Medulla oblongata (tissue), 1 donor: ENCODE data around the gene AEN.

ENCODE experiments used
- DNase-seq: peaks from one replicate; pipeline ENCODE4 v3.0.0-alpha.2; 2015; ENCODE audit errors: extremely low spot score

Gene AEN

DNA sequence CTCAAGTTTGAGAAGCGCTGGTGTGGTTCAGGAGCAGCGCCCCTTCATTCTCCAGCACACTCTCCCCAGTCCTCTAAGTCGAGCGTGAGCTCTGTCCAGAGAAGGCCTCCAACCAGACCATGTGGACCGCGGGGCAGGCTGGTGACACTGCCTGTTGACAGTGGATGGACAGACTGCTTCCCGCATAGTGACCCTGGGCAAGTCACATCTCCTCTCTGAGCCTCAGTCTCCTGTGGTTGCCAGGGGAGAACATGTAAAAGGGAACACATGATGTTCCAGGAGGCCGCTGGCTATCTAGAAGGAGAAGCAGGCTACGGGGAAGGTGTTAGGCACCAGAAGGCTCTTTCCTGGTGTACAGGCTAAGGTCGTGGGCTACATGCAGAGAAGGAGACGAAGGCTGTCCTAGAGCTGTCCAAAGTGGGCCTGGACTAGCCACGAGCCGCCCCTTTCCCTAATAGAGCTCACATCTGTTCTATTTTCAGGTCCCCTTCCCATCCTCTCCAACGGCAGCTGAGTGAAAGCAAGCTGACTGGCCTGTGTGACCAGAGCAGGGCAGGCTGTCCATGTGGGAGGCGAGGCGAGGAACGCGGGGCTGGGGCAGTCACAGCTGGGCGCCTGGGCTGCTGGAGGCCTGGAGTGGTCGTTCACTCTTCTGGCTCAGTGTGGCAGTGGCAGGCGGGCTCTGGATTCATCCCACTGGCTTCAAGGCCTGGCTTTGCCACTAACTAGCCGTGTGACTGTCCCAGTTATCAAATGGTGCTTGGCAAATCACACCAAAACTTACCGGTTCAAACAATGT lies 28.8 kb downstream of the AEN start:
- DNase-seq: no peak

- no peak for DNase-seq
Observed at GRCh38 chr15:88650556-88650955, 29.4 kb downstream of the AEN start.

- no peak for DNase-seq
Observed at GRCh38 chr15:88651136-88651732, 30.1 kb downstream of the AEN start.

DNA sequence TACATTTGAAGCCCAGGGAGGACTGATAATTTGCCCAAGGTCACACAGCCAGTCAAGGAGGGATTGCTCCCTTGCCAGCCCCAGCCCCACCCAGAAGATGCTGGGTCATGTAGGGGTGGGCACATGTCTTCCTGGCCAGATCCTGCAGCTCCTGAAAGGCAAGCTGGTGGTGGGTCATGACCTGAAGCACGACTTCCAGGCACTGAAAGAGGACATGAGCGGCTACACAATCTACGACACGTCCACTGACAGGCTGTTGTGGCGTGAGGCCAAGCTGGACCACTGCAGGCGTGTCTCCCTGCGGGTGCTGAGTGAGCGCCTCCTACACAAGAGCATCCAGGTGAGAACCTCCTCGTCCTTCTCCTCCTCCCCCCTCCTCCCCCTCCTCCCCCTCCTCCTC lies 30.8 kb downstream of the AEN start:
- no peak for DNase-seq

DNA sequence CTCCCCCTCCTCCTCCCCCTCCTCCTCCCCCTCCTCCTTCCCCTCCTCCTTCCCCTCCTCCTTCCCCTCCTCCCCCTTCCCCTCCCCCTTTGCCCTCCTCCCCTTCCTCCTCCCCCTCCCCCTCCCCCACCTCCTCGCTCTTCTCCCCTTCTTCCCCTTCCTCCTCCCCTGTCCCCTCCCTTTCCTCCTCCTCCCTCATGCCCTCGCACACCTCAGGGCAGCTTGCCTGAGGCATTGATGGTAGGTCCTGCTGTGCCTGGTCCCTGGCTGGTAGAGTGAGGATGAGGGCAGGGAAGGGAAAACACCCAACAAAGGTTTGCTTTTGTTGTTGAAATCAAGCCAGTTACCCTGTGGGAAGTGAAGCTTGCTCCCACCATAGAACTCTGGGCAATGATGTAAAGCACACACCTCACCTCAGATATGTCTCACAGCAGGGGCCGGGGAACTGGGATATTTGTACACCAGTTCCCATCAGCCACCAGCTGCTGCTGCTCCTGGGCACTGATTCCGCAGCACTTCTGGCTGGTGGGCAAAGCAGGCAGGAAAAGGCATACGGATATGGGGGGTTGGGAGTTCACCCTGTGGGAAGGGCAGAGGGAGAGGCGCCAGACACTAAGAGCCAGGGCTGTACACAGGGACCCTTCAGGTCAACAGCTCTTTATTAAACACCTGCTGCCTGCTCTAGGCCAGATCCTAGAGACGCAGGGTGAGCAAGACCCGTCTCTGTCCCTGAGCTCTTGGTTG lies 31.5 kb downstream of the AEN start:
- no peak for DNase-seq

GRCh38 chr15:88653200-88654064 lies 32.3 kb downstream of the AEN start:
- no peak for DNase-seq

GRCh38 chr15:88654430-88655102 lies 33.4 kb downstream of the AEN start:
- no peak for DNase-seq

- no peak for DNase-seq
Observed at GRCh38 chr15:88655103-88655553, 34.0 kb downstream of the AEN start.

GRCh38 chr15:88655800-88656488 lies 34.8 kb downstream of the AEN start:
- DNase-seq: no peak

DNA sequence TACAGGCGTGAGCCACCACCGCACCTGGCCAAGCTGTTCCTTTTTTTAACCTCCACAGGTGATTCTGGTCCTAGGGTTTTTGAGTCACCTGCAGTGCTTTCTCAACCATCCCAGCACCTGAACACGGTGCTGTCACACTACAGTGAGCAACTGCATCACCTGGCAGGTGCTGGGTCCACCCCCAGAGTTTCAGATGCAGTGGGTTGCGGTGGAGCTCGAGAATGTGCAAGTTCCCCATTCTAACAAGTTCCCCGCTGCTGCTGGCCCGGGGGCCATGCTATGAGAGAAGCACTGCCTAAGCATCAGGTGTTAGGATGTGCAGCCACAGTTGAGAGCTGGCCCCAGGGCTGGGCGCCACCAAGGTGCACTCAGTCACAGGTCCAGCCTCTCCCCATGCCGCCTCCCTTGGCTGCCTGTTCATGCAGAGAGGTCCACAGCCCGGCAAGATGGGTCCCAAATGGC lies 35.7 kb downstream of the AEN start:
- no peak for DNase-seq

GRCh38 chr15:88657326-88658069 lies 36.4 kb downstream of the AEN start:
- DNase-seq: peak; percentile 62

DNA sequence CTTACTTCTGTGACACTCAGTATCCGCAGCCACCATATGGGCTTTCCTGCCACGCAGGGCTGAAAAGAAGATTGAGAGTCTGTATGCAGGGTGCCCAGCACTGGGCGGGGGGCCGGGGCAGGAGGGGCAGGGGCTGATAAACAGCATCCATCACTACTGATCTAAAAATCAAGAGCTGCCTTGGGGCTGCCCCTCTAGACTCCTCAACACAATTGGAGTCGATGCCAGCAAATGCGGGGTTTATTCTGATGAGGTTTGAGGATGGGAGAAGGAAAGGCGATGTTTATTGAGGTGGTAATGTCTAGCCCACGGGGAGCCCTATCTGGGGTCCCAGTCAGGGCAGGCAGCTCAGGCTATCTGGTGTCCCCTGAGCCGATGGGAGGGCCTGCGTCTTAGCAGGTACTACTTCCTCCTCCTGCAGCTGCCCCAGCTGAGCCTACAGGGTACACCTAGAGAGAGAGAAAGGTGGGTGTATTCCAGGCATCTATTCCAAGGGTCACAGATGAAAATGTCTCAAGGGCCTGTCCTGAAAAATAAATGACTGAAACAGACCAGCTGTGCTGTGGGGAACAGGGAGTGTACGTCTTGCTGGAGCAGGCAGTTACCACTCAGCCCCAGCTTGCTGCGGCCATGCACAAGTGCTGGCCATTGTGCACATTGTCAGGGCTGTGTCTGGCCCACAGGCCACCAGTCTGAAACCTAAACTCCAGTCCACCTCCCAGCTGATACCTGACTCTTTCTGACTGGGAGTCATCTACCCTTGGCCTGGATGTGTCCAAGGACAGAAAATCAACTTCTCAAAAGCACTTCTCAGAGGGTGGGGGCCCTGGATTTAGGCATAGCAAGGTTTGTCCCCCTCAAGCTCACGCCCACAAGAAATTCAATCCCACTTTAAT lies 37.2 kb downstream of the AEN start:
- DNase-seq: no peak

DNA sequence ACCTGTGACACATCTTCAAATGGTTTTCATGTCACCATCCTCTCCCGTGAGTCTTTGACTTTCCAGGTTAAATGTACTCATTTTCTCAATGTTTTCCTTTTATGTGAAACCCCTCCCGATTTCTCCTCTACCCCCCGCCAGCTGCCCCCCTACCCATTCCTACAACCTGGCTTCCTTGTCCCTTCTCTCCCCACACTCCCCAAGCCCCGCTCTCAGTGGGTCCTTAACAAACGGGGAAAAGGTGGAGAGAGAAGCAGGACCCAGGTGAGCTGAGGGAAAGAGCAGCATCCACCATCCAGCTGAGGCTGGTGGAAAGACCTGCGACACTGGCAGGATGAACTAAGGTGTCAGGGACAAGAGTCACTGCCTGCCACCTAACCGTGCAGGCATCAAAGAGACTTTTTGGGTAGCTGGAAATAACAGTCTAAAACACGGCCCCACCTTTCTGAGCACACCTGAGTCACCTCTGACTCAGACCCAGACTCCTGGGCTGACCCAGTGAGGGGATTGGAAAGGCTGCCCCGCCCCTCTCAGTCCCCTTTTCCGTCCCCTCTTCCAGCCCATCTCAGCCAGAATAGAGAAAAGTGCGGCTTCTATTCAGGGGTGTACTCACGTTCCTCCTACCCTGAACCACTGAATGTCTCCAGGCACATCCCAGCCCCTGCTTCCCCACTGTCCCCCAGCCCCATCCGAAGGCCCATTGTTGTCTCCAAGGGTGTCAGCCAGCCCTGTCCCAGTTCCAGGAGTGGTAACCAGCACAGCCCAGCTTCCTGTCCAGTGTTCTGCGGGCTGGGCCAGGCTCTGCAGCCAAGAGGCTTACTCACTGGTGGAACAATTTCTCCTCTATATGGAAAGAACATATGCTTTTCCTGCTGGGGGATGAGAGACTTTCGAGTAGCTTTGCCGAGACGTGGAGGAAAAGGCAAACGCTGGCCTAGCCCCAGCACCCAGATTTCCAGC lies 38.1 kb downstream of the AEN start:
- peak; percentile 63 for DNase-seq

DNA sequence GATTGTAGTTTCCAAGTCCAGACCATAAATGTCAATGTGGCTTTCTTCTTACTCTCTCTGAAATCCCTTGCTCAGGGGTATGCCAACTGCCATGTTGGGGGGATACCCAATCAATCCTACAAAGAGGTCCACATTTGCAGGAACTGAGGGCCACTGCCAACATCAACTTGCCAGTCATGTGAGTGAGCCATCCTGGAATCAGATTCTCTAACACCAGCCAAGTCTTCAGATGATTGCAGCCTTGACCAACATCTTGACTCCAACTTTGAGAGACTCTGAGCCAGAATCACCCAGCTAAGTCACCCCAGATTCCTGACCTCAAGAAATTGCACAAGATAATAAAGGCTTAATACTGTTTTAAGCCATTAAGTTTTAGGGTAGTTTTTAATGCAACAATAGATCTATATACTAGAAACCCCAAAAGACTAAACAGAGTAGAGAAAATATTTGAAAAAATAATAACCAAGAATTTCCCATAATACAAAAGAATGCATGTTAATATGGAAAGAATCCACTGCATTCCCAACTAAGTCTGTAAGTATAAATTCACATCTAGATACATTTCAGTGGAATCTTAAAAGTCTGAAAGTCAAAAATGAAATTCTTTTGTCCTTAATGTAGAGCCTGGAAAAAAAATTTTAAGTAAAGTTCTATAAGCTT lies 40.0 kb downstream of the AEN start:
- no peak for DNase-seq

GRCh38 chr15:88661761-88662556 lies 40.8 kb downstream of the AEN start:
- DNase-seq: no peak

DNA sequence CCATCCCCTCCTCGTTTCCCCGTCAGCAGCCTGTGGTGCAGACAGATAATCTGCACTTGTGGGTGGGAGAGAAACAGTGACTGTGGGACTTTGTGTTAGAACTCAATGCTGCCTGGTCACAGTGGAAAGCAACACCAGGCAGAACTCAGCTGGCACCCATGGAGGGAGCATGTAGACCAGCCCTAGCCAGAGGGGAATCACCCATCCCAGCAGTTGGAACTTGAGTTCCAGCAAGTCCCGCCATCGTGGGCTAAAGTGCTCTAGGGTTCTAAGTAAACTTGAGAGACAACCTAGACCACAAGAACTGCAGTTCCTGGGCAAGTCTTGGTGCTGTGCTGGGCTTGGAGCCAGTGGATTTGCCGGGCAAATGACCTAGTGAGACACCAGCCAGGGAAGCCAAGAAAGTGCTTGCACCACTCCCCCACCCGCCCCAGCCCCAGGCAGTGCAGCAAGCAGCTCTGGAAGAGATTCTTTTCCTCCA lies 42.0 kb downstream of the AEN start:
- no peak for DNase-seq
